Esophagus muscularis mucosa (tissue), 4 donors: ENCODE data around the gene ABCC1. TPM values are rescaled to one million over a fixed set of nuclear protein-coding genes. Genes with fewer than 3 reads are reported as not detected.
A peak's percentile ranks its signal among the peaks of the same experiment; 100 is the strongest.
"Not testable (repeated sequence)": the region's sequence is repeated elsewhere in the genome, so short reads cannot be mapped to it uniquely, and the experiment has no call there.

Source experiments
- DNase-seq: peaks from one replicate; pipeline ENCODE4 v3.0.0-alpha.2; 2017; ENCODE audit errors: extremely low spot score
- H3K27ac ChIP-seq, 4 donors: fragments of 200-600 bp; sonication (generic); replicated peaks in 1 of 4; 1 replicate in 3 of 4; 2 replicates in 1 of 4; pipeline ENCODE4 v1.5.1; 2016 to 2019; ENCODE audit warnings: mild to moderate bottlenecking in 1 of 4
- H3K27me3 ChIP-seq, 4 donors: fragments of 200-600 bp; sonication (generic); one replicate each; pipeline versions ENCODE4 v1.5.1 to v1.6.0; 2016 to 2019
- H3K36me3 ChIP-seq, 4 donors: fragments of 200-600 bp; sonication (generic); one replicate each; pipeline ENCODE4 v1.5.1; 2016 to 2019
- H3K4me1 ChIP-seq, 4 donors: fragments of 200-600 bp; sonication (generic); one replicate each; pipeline ENCODE4 v1.5.1; 2016 to 2019
- H3K4me3 ChIP-seq, 4 donors: fragments of 200-600 bp; sonication (generic); 1 replicate in 2 of 4; 2 replicates in 2 of 4; pipeline ENCODE4 v1.5.1; 2016 to 2019; ENCODE audit warnings: mild to moderate bottlenecking in 4 of 4, moderate library complexity in 1 of 4
- H3K9me3 ChIP-seq, 4 donors: fragments of 200-600 bp; sonication (generic); 1 replicate in 3 of 4; 2 replicates in 1 of 4; pipeline ENCODE4 v1.5.1; 2016 to 2019
- EP300 ChIP-seq: sonication (generic); formaldehyde crosslinking; IDR thresholded peaks from one replicate; pipeline ENCODE4 v1.6.1; 2017; ENCODE audit warnings: antibody characterized with exemption
- POLR2A ChIP-seq: fragments of 450-650 bp; IDR thresholded peaks from one replicate; pipeline ENCODE4 v1.6.1; 2017; ENCODE audit warnings: antibody characterized with exemption, moderate library complexity, mild to moderate bottlenecking, low read depth
- POLR2AphosphoS5 ChIP-seq, 2 donors: sonication (generic); formaldehyde crosslinking; IDR thresholded peaks; one replicate each; pipeline ENCODE4 v1.6.1; 2017; ENCODE audit warnings: antibody characterized with exemption in 2 of 2
- WGBS: methylation state at CpG from one replicate; pipeline ENCODE4 v1.1.5; 2018; 5-methylcytosine and 5-hydroxymethylcytosine counted together
- intact Hi-C: fragments of 100-400 bp; cut with DNase I; formaldehyde crosslinking; loops from one replicate; pipeline ENCODE4 v1.15.1; 2023
- total RNA-seq, 4 donors: library from RNA; depleted of rRNA; stranded (reverse); fragments of >200 nt; gene quantifications; one replicate each; pipeline versions ENCODE4 v1.1.0 to v1.2.1, GENCODE V29; 2016
- TF ChIP-seq, protein P1 (sequence below), 3 experiments: fragments of 200-600 bp in 2 of 3; fragments of 450-650 bp in 1 of 3; sonication (generic) in 2 of 3; IDR thresholded peaks; one replicate each; pipeline ENCODE4 v1.5.1; 2017 to 2019; ENCODE audit warnings: antibody characterized with exemption in 3 of 3, mild to moderate bottlenecking in 2 of 3, moderate library complexity in 1 of 3

ABCC1 gene
- total RNA-seq, 4 donors from 2014 or later = 61.8 to 141 (median 103) TPM

- 65% methylated on average over 8 of the region's 10 CpGs for WGBS
- no peak overlapping the region for H3K4me3 ChIP-seq
Measured at GRCh38 chr16:16149710-16150116, 200.3 kb downstream of the ABCC1 start.

DNA sequence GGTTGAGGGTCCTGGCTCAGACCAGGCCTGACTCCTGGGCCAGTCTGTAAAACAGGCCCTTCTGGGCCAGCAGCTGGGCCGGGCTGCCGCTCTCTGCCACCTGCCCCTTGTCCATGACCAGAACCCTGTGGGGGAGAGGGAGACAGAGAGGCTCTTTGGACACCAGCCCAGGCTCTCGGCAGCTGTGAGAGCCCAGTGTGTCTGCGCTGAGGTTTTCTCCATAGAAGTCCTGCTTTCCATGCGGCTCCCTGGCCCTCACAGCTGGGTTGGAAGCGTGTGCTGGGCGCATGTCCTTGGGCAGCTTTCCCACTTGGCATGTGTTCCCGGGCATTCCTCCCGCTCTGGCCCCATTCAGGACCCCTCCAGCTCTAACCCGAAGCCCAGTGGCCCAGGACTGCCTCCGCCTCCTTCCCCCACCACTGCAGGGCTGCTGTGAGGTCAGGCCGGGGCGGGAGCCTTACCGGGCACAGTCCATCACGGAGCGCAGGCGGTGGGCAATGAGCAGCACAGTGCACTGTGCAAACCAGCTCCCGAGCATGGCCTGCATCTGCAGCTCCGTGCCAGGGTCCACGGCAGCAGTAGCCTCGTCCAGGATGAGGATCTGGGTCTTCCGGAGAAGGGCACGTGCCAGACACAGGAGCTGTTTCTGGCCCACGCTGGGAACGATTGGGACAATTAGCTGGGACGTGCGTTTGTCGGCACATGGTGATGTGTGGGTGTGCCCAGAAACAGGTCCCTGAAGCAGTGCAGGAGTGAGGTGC lies 200.9 kb downstream of the ABCC1 start:
- TF ChIP-seq, protein P1, sequence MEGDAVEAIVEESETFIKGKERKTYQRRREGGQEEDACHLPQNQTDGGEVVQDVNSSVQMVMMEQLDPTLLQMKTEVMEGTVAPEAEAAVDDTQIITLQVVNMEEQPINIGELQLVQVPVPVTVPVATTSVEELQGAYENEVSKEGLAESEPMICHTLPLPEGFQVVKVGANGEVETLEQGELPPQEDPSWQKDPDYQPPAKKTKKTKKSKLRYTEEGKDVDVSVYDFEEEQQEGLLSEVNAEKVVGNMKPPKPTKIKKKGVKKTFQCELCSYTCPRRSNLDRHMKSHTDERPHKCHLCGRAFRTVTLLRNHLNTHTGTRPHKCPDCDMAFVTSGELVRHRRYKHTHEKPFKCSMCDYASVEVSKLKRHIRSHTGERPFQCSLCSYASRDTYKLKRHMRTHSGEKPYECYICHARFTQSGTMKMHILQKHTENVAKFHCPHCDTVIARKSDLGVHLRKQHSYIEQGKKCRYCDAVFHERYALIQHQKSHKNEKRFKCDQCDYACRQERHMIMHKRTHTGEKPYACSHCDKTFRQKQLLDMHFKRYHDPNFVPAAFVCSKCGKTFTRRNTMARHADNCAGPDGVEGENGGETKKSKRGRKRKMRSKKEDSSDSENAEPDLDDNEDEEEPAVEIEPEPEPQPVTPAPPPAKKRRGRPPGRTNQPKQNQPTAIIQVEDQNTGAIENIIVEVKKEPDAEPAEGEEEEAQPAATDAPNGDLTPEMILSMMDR (IDR thresholded peaks at IDR 0.05) = no peak
- TF ChIP-seq EP300 = no peak
- TF ChIP-seq POLR2A = no peak
- peak; percentile 68 to 83 for TF ChIP-seq POLR2AphosphoS5 (IDR thresholded peaks at IDR 0.05)
- H3K27ac ChIP-seq = peak overlapping the region; percentile 78 to 87 (median 82)
- intact Hi-C loops = no loop called here
- no peak for DNase-seq
- no peaks in the 10 kb centered on the region for H3K9me3 ChIP-seq
- H3K27me3 ChIP-seq = no peaks in the 10 kb centered on the region
- H3K4me1 ChIP-seq = peaks cover 14 to 65% (median 60%) of the 10 kb centered on the region in 4 donors
- peak overlapping the region in 3 of 4 donors; percentile 16 to 28 (median 24) for H3K4me3 ChIP-seq
- peaks cover 0 to 16% (median 8%) of the 10 kb centered on the region in 4 donors for H3K36me3 ChIP-seq
- 40% methylated on average over 2 of the region's 28 CpGs for WGBS

More at GRCh38 chr16:16149710-16150116, 200.3 kb downstream of the ABCC1 start:
- peaks cover 14 to 69% (median 60%) of the 10 kb centered on the region in 4 donors for H3K4me1 ChIP-seq
- H3K27ac ChIP-seq = peak overlapping the region; percentile 78 to 87 (median 82)
- intact Hi-C loops = no loop called here
- DNase-seq = no peak
- H3K36me3 ChIP-seq = peaks cover 0 to 21% (median 9%) of the 10 kb centered on the region in 4 donors
- H3K27me3 ChIP-seq = no peaks in the 10 kb centered on the region
- no peak for TF ChIP-seq POLR2A
- no peak for TF ChIP-seq POLR2AphosphoS5 (IDR thresholded peaks at IDR 0.05)
- TF ChIP-seq EP300 = no peak
- TF ChIP-seq, protein P1 (IDR thresholded peaks at IDR 0.05) = no peak
- no peaks in the 10 kb centered on the region for H3K9me3 ChIP-seq

GRCh38 chr16:16150878-16151152 lies 201.4 kb downstream of the ABCC1 start:
- peak overlapping the region; percentile 78 to 87 (median 82) for H3K27ac ChIP-seq
- H3K4me1 ChIP-seq = peaks cover 14 to 60% (median 60%) of the 10 kb centered on the region in 4 donors

DNA sequence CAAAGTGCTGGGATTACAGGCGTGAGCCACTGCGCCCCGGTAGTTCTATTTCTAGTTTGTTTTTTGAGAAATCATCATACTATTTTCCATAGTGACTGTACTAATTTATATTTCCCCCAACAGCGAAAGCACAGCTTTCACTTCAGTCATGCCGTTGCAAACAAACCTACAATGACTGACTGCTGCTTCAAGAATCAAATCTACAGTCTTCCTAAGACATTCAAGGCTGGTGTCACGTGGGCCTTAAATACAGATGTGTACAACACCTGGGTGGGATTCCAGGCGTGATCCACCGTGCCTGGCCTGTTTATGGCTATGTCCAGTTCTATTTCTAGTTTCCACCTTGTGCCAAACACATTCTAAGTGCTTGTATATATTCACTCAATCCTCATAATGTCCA lies 201.9 kb downstream of the ABCC1 start:
- Histone ChIP-seq H3K27ac (peak overlapping the region; percentile 78 to 87 (median 82)), H3K4me1 (peaks cover 14 to 55% (median 55%) of the 10 kb centered on the region in 4 donors), H3K9me3 (no peaks in the 10 kb centered on the region), H3K27me3 (no peaks in the 10 kb centered on the region), H3K4me3 (no peak overlapping the region), H3K36me3 (peaks cover 0 to 11% (median 3%) of the 10 kb centered on the region in 4 donors)
- intact Hi-C loops = no loop called here
- 60% methylated on average over 8 of the region's 8 CpGs for WGBS
- no peak for TF ChIP-seq POLR2A
- TF ChIP-seq EP300 = no peak
- TF ChIP-seq POLR2AphosphoS5 (IDR thresholded peaks at IDR 0.05) = peak in 1 of 2 donors; percentile 22
- DNase-seq = no peak

More at GRCh38 chr16:16150878-16151152, 201.4 kb downstream of the ABCC1 start:
- 71% methylated on average over 4 of the region's 4 CpGs for WGBS
- Histone ChIP-seq H3K4me3 (peak overlapping the region in 1 of 4 donors; percentile 16), H3K36me3 (peaks cover 0 to 14% (median 6%) of the 10 kb centered on the region in 4 donors), H3K9me3 (no peaks in the 10 kb centered on the region), H3K27me3 (no peaks in the 10 kb centered on the region)
- intact Hi-C loops = no loop called here
- no peak for DNase-seq
- no peak for TF ChIP-seq POLR2A
- no peak for TF ChIP-seq POLR2AphosphoS5 (IDR thresholded peaks at IDR 0.05)
- TF ChIP-seq, protein P1 (IDR thresholded peaks at IDR 0.05) = no peak
- TF ChIP-seq EP300 = no peak

DNA sequence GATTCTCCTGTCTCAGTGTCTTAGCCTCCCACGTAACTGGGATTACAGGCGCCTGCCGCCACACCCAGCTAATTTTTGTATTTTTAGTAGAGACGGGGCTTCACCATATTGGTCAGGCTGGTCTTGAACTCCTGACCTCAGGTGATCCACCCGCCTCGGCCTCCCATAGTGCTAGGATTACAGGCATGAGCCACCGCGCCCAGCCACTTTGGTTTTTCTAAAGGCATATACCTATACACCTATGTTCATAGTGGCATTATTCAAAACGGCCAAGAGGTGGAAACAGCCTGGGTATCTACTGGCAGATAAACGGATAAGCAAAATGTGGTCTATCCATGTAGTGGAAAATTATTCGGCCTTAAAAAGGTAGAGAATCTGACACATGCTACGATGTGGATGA lies 203.6 kb downstream of the ABCC1 start:
- H3K27me3 ChIP-seq, intact Hi-C loops, H3K36me3 ChIP-seq, H3K9me3 ChIP-seq, H3K27ac ChIP-seq, H3K4me3 ChIP-seq, DNase-seq: not testable (repeated sequence)
- WGBS = 93% methylated on average over 12 of the region's 12 CpGs
- H3K4me1 ChIP-seq = peaks cover 14 to 39% (median 38%) of the 10 kb centered on the region in 4 donors
